Activated naive CD4-positive, alpha-beta T cell (primary cell): ENCODE measurements around the gene C20orf144.
"Not testable (repeated sequence)": the region's sequence is repeated elsewhere in the genome, so short reads cannot be mapped to it uniquely, and the experiment has no call there.

ENCODE experiments used
- DNase-seq, 4 experiments: peaks; one replicate each; lab custom pipeline; 2025; lab: John Stamatoyannopoulos, UW

C20orf144 gene

GRCh38 chr20:33693741-33694638 lies 31.9 kb downstream of the C20orf144 start:
- no peak for DNase-seq

GRCh38 chr20:33694639-33695012 lies 32.5 kb downstream of the C20orf144 start:
- no peak for DNase-seq

DNA sequence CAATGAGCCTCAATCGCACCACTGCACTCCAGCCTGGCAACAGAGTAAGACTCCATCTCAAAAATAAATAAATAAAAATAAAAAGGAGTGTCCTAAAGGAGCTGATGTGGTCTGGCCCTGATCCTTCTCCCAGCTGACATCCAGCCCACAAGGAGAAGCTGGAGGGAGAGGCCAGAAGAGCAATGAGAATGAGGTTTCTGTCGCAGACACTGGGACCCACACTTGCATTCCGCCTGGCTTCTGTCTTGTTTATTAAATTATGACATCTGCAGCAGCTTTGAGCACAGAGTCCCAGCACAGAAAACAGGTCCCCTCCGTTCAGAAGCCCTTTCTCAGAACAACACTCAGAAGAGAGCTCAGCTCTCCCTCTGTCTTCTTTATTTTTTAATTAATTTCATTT lies 34.3 kb downstream of the C20orf144 start:
- DNase-seq: no peak

DNA sequence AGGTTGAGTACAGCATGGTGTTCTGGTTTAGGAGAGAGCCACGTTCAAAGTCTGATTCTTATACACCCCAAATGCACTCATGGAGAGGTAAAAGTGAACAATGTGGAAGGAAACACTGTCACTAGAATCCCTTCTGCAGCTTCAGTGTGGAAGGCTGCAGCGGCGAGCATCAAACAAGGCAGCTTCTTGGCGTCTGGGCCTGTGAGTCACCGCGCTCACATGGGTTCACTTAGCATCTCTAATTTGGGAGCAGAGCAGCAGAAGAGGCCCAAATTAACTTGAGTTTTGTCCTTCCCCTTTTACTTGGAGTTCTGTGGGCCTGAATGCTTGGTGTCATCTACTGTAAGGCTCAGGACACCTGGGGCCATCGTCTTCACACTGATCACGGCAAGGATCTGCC lies 35.0 kb downstream of the C20orf144 start:
- no peak for DNase-seq

DNA sequence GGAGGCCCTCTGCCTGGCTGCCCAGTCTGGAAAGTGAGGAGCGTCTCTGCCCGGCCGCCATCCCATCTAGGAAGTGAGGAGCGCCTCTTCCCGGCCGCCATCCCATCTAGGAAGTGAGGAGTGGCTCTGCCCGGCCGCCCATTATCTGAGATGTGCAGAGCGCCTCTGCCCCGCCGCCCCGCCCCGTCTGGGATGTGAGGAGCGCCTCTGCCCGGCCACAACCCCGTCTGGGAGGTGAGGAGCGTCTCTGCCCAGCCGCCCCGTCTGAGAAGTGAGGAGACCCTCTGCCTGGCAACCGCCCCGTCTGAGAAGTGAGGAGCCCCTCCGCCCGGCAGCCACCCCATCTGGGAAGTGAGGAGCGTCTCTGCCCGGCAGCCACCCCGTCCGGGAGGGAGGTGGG lies 36.8 kb downstream of the C20orf144 start:
- DNase-seq: not testable (repeated sequence)

DNA sequence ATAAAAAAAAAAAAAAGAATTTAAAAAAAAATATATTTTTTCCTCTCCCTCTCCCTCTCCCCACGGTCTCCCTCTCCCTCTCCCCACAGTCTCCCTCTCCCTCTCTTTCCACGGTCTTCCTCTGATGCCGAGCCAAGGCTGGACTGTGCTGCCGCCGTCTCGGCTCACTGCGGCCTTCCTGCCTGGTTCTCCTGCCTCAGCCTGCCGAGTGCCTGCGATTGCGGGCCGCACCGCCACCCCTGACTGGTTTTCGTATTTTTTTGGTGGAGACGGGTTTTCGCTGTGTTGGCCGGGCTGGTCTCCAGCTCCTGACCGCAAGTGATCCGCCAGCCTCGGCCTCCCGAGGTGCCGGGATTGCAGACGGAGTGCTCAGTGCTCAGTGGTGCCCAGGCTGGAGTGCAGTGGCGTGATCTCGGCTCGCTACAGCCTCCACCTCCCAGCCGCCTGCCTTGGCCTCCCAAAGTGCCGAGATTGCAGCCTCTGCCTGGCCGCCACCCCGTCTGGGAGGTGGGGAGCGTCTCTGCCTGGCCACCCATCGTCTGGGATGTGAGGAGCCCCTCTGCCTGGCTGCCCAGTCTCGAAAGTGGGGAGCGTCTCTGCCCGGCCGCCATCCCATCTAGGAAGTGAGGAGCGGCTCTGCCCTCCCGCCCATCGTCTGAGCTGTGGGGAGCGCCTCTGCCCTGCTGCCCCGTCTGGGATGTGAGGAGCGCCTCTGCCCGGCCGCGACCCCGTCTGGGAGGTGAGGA lies 38.7 kb downstream of the C20orf144 start:
- DNase-seq: not testable (repeated sequence)

DNA sequence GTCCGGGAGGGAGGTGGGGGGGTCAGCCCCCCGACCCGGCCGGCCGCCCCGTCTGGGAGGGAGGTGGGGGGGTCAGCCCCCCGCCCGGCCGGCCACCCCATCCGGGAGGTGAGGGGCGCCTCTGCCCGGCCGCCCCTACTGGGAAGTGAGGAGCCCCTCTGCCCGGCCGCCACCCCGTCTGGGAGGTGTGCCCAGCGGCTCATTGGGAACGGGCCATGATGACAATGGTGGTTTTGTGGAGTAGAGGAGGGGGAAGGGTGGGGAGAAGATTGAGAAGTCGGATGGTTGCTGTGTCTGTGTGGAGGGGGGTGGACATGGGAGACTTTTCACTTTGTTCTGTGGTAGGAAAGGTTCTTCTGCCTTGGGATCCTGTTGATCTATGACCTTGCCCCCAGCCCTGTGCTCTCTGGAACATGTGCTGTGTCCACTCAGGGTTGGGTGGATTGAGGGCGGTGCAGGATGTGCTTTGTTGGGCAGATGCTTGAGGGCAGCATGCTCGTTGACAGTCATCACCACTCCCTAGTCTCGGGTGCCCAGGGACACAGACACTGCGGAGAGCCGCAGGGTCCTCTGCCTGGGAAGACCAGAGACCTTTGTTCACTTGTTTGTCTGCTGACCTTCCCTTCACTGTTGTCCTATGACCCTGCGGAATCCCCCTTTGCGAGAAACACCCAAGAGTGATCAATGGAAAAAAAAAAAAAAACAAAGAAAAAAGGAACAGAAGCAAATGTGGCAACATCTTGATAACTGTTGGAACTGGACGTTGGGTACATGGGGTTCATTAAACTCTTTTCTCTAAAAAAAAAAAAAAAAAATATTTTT lies 39.7 kb downstream of the C20orf144 start:
- no peak for DNase-seq

- DNase-seq: no peak
Observed at GRCh38 chr20:33702861-33703260, 40.7 kb downstream of the C20orf144 start.

DNA sequence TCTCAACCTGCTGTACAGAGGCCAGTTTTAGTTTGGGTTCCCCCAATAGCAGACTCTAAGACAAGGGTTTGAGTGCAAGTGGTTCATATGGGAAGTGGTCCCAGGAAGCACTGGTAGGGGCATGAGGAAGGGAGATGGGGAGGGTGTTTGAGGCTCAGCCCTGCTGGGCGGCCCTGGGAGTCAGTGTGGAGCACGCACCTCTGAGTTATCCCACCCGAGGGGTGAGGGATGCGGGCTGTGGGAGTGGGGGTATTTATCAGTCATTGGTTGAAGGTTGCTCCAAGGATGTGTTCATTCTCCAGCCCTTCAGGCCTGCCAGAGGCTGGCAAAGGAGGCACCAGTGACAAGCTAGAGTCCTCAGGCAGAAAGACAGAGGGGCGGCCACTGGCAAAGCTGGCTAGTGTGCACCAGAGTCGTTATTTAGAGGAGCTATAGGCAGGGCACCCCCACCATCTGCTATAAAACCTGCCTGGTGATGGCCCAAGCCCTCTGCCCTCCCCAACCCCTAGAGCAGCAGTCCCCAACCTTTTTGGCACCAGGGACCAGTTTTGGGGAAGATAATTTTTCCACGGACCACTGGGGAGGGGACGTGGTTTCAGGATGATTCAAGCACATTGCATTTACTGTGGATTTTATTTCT lies 41.5 kb downstream of the C20orf144 start:
- DNase-seq: no peak

DNA sequence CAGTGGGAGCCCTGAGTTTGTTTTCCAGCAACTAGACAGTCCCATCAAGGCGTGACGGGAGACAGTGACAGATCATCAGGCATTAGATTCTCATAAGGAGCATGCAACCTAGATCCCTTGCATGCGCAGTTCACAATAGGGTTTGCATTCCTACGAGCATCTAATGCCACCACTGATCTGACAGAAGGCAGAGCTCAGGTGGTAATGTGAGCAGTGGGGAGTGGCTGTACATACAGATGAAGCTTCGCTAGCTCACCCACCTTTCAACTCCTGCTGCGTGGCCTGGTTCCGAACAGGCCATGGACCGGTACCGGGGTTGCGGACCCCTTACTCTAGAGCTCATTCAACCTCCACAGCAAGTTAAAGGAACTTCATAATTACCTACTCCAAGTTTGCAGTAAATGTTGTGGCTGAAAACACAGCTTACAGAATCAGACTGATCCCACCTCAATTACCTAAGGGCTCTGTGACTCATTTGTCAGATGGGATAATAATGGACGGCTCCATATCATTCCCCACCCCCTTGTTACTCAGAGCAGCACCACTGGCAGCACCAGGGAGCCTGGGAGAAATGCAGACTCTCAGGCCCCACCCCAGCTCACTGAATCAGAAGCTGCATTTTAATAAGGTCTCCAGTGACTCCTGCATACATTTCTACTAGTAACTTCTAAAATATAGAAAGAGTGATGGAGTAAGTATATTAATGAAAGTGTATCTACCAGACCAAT lies 42.2 kb downstream of the C20orf144 start:
- no peak for DNase-seq

GRCh38 chr20:33707668-33708067 lies 45.5 kb downstream of the C20orf144 start:
- no peak for DNase-seq

GRCh38 chr20:33709398-33709797 lies 47.3 kb downstream of the C20orf144 start:
- DNase-seq: no peak

DNA sequence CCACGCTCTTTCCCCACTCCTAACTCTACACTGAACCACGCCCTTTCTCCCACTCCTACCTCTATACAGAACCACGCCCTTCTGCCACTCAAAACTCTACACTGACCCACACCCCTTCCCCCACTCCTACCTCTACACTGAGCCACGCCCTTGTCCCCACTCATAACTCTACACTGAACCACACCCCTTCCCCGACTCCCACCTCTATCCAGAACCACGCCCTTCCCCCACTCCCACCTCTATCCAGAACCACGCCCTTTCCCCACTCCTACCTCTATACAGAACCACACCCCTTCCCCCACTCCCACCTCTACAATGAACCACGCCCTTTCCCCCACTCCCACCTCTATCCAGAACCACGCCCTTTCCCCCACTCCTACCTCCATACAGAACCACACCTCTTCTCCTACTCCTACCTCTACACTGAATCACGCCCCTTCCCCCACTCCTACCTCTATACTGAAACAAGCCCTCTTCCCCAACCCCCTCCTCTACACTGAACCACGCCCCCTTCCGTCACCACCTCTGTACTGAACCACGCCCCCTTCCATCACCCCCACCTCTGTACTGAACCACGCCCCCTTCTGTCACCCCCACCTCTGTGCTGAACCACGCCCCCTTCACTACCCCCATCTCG lies 47.9 kb downstream of the C20orf144 start:
- DNase-seq: no peak

GRCh38 chr20:33710681-33711445 lies 48.7 kb downstream of the C20orf144 start:
- DNase-seq: no peak

GRCh38 chr20:33711446-33711738 lies 49.3 kb downstream of the C20orf144 start:
- DNase-seq: no peak
